Left colon (tissue), 2 donors: ENCODE data around the gene TRPC4. TPM values are rescaled to one million over a fixed set of nuclear protein-coding genes. Genes with fewer than 3 reads are reported as not detected.

Experiments
- ATAC-seq: fragments of 200-7000 bp; cut with Tn5 transposase; one replicate; pipeline ENCODE4 v1.9.1; 2020; ENCODE audit warnings: mild to moderate bottlenecking, moderate library complexity
- DNase-seq, 2 donors: peaks; one replicate each; pipeline ENCODE4 v3.0.0-alpha.2; 2020
- intact Hi-C, 2 donors: fragments of 100-400 bp; cut with DNase I in 1 of 2; cut with micrococcal nuclease in 1 of 2; formaldehyde crosslinking; loops; one replicate each; pipeline versions ENCODE4 v1.11.2 to v1.14.0; 2022; cut with DNase I, micrococcal nuclease
- total RNA-seq, 2 donors: library from RNA; stranded (reverse); fragmentation: NEBNext Ultra II Directional; extraction: Animal tissue kit (Norgen Biotek cat#: 25700); gene quantifications; one replicate each; pipeline ENCODE4 v1.2.1, GENCODE V29; 2021
- donor health status: DM: no; HTN: no; CAD: no.
- donor health status: DM: yes; HTN: yes; CAD: no.

The TRPC4 gene
- total RNA-seq, 2 donors from 2014 or later: 0.24 to 0.56 TPM

GRCh38 chr13:37751025-37751424 lies 118.5 kb downstream of the TRPC4 start:
- intact Hi-C loops: no loop called here
- ATAC-seq (no peak), DNase-seq (no peak)

- intact Hi-C loops: no loop called here
- no peak for DNase-seq
- no peak for ATAC-seq
Measured at GRCh38 chr13:37748913-37749312, 120.7 kb downstream of the TRPC4 start.

GRCh38 chr13:37747071-37747612 lies 122.4 kb downstream of the TRPC4 start:
- intact Hi-C loops: no loop called here
- ATAC-seq: no peak
- no peak for DNase-seq

- no peak for DNase-seq
- no peak for ATAC-seq
- intact Hi-C loops: no loop called here
Measured at GRCh38 chr13:37741536-37741935, 128.0 kb downstream of the TRPC4 start.

- ATAC-seq (no peak), DNase-seq (no peak)
- intact Hi-C loops: no loop called here
Measured at GRCh38 chr13:37736045-37736444, 133.5 kb downstream of the TRPC4 start.

GRCh38 chr13:37735293-37735692 lies 134.3 kb downstream of the TRPC4 start:
- DNase-seq (no peak), ATAC-seq (no peak)
- intact Hi-C loops: no loop called here

- ATAC-seq: no peak
- DNase-seq: no peak
- intact Hi-C loops: no loop called here
Measured at GRCh38 chr13:37729876-37730275, 139.7 kb downstream of the TRPC4 start.

- ATAC-seq (no peak), DNase-seq (no peak)
- intact Hi-C loops: no loop called here
Measured at GRCh38 chr13:37716420-37717195, 153.0 kb downstream of the TRPC4 start.

GRCh38 chr13:37715606-37716015 lies 154.0 kb downstream of the TRPC4 start:
- DNase-seq (no peak), ATAC-seq (no peak)
- intact Hi-C loops: no loop called here

- intact Hi-C loops: no loop called here
- ATAC-seq (no peak), DNase-seq (no peak)
Measured at GRCh38 chr13:37709318-37709717, 160.3 kb downstream of the TRPC4 start.

GRCh38 chr13:37707739-37708500 lies 161.7 kb downstream of the TRPC4 start:
- ATAC-seq (no peak), DNase-seq (no peak)
- intact Hi-C loops: no loop called here

GRCh38 chr13:37706041-37706440 lies 163.5 kb downstream of the TRPC4 start:
- intact Hi-C loops: no loop called here
- no peak for ATAC-seq
- DNase-seq: no peak

- DNase-seq: no peak
- intact Hi-C loops: no loop called here
- ATAC-seq: no peak
Measured at GRCh38 chr13:37701972-37702371, 167.6 kb downstream of the TRPC4 start.

- ATAC-seq (no peak), DNase-seq (no peak)
- intact Hi-C loops: no loop called here
Measured at GRCh38 chr13:37701306-37701705, 168.3 kb downstream of the TRPC4 start.

GRCh38 chr13:37700887-37701286 lies 168.7 kb downstream of the TRPC4 start:
- ATAC-seq (no peak), DNase-seq (no peak)
- intact Hi-C loops: no loop called here

GRCh38 chr13:37695200-37695599 lies 174.4 kb downstream of the TRPC4 start:
- no peak for ATAC-seq
- DNase-seq: no peak
- intact Hi-C loops: no loop called here

GRCh38 chr13:37690361-37690760 lies 179.2 kb downstream of the TRPC4 start:
- no peak for ATAC-seq
- intact Hi-C loops: no loop called here
- no peak for DNase-seq

- intact Hi-C loops: no loop called here
- DNase-seq (no peak), ATAC-seq (no peak)
Measured at GRCh38 chr13:37686501-37686900, 183.1 kb downstream of the TRPC4 start.

- ATAC-seq (no peak), DNase-seq (no peak)
- intact Hi-C loops: no loop called here
Measured at GRCh38 chr13:37685206-37685605, 184.4 kb downstream of the TRPC4 start.

GRCh38 chr13:37682496-37682895 lies 187.1 kb downstream of the TRPC4 start:
- no peak for ATAC-seq
- intact Hi-C loops: no loop called here

More at GRCh38 chr13:37682496-37682895, 187.1 kb downstream of the TRPC4 start:
- no peak for DNase-seq
